ENCODE results near the gene IFFO2. TPM values are rescaled to one million over a fixed set of nuclear protein-coding genes. Genes with fewer than 3 reads are reported as not detected.

The IFFO2 gene
- total and polyA plus RNA-seq, 4 donors = 3.9 to 34.7 (median 13.5) TPM

DNA sequence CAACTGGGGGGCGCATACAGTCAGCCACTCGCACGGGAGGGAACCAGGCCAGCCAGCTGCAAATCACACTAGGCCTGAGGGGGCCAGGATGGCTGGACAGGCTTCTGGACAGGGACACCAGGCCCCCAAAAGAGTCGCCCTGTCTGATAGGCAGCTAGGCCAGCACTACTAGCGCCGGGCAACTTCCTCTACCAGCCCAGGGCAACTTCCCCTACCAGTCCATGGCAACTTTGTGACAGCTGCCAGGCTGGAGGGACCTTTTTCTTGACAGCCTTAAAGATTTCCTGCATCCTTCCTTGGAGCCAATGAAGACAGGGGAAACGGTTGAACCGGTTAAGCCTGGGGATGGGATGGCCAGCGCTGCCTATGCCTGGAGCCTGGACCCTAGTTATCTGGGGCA lies 5.1 kb downstream of the IFFO2 start:
- Histone ChIP-seq H3K4me3 (ENCODE audit: low read length in 2 of 2) (no peak overlapping the region), H3K36me3 (ENCODE audit: control insufficient read depth in 1 of 2, insufficient read depth in 2 of 2, low read length in 1 of 2) (no peaks in the 10 kb centered on the region), H3K27me3 (ENCODE audit: control insufficient read depth in 1 of 2, insufficient read depth in 2 of 2, low read length in 1 of 2) (no peaks in the 10 kb centered on the region), H3K27ac (ENCODE audit: low read depth in 1 of 2, low read length in 2 of 2) (peak overlapping the region; percentile 45 to 97), H3K9me3 (ENCODE audit: control insufficient read depth, low read length) (no peaks in the 10 kb centered on the region), H3K4me1 (ENCODE audit: control insufficient read depth in 1 of 2, insufficient read depth in 2 of 2, low read length in 2 of 2) (peaks cover 0 to 2% of the 10 kb centered on the region in 2 donors)
- intact Hi-C loops (cut with DNase I) = loop anchor here in 1 of 2 donors (5.0 kb wide), 1 partner anchor 44 kb away; no protein-coding TSS in a partner anchor
- ATAC-seq (ENCODE audit: low FRiP score) = no peak
- 41 to 43% methylated on average over 9 of the region's 9 CpGs for WGBS, 2 donors
- DNase-seq = no peak

DNA sequence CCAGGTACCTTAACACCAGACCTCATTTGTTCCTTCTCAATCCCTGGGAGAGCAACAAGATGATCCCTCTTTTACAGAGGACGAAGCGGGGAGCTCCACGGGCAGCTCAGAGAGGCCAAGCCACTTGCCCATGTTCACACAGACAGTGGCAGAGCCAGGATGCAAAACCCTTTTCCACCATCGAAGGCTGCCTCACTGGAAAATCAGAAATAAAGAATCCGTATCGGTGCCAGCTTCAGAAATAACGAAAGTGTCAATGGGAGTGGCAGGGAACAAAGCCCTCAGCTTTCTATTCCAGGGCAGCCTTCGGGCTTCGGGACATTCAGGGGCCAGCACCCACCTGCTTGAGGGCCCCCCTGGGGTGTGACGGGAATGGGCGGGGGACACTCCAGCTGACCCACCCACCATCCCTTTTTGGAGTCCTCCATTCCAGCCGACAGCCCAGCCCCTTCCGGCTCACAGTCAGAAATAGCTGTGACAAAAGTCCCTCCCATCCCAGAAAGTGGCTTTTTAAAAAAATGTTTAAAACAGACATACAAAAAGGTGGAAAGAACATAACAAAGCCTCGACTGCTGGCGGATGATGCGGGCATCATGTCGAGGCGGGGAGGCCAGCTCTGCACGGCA lies 6.0 kb downstream of the IFFO2 start:
- Histone ChIP-seq H3K4me3 (ENCODE audit: low read length in 2 of 2) (peak overlapping the region; percentile 3 to 8), H3K9me3 (ENCODE audit: control insufficient read depth, low read length) (no peaks in the 10 kb centered on the region), H3K27ac (ENCODE audit: low read depth in 1 of 2, low read length in 2 of 2) (peak overlapping the region; percentile 51 to 97), H3K36me3 (ENCODE audit: control insufficient read depth in 1 of 2, insufficient read depth in 2 of 2, low read length in 1 of 2) (no peaks in the 10 kb centered on the region), H3K4me1 (ENCODE audit: control insufficient read depth in 1 of 2, insufficient read depth in 2 of 2, low read length in 2 of 2) (peaks cover 0 to 2% of the 10 kb centered on the region in 2 donors), H3K27me3 (ENCODE audit: control insufficient read depth in 1 of 2, insufficient read depth in 2 of 2, low read length in 1 of 2) (no peaks in the 10 kb centered on the region)
- WGBS, 2 donors = 3 to 5% methylated on average over 19 of the region's 19 CpGs
- DNase-seq (peak; percentile 86 to 92), ATAC-seq (ENCODE audit: low FRiP score) (peak; percentile 77)
- intact Hi-C loops (cut with DNase I) = loop anchor here (1.0 to 5.0 kb wide), 2 partner anchors 24 to 43 kb away; no protein-coding TSS in a partner anchor

DNA sequence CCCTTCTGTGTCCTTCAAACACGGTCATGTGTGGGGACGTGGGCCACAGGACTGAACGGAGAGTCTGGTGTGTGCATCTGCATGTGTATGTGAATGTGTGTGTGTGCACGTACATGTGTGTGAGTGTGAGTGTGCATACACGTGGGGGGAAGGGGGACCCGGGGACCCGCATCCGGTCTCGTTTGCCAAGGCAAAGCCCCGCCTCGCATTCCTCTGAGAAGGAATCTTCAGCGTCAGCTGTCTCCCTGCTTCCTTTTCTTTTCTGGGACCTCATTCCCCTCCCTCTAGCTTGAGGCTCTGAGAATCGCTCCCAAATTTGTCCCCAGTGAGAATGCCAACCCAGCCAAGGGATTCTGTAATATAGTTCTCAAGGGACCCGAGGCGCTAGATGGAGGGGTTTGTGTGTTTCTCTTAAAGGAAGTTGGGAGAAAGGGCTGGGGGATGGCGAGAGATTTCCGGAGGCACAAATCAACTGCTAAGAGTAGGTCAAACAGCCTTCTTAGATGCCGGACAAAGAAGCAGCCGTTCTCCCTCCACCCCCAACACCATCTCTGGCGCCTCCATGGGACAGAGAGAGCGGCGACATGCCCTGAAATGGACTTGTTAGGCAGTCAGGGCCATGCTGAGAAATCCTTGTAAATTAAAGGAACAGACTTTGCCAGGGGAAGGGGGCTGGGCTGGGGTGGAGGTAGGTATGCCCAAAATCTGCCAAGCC lies 6.6 kb downstream of the IFFO2 start:
- peak in 1 of 2 donors; percentile 70 for DNase-seq
- intact Hi-C loops (cut with DNase I) = loop anchor here (1.0 to 5.0 kb wide), 3 partner anchors 23 to 43 kb away; no protein-coding TSS in a partner anchor
- peaks cover 0 to 4% of the 10 kb centered on the region in 2 donors for H3K4me1 ChIP-seq (ENCODE audit: control insufficient read depth in 1 of 2, insufficient read depth in 2 of 2, low read length in 2 of 2)
- H3K27ac ChIP-seq (ENCODE audit: low read depth in 1 of 2, low read length in 2 of 2) = peak overlapping the region; percentile 67 to 97
- peak overlapping the region; percentile 3 to 8 for H3K4me3 ChIP-seq (ENCODE audit: low read length in 2 of 2)
- WGBS, 2 donors = 2 to 3% methylated on average over 22 of the region's 22 CpGs
- peak; percentile 65 for ATAC-seq (ENCODE audit: low FRiP score)
- H3K36me3 ChIP-seq (ENCODE audit: control insufficient read depth in 1 of 2, insufficient read depth in 2 of 2, low read length in 1 of 2) = no peaks in the 10 kb centered on the region
- H3K9me3 ChIP-seq (ENCODE audit: control insufficient read depth, low read length) = no peaks in the 10 kb centered on the region
- no peaks in the 10 kb centered on the region for H3K27me3 ChIP-seq (ENCODE audit: control insufficient read depth in 1 of 2, insufficient read depth in 2 of 2, low read length in 1 of 2)

DNA sequence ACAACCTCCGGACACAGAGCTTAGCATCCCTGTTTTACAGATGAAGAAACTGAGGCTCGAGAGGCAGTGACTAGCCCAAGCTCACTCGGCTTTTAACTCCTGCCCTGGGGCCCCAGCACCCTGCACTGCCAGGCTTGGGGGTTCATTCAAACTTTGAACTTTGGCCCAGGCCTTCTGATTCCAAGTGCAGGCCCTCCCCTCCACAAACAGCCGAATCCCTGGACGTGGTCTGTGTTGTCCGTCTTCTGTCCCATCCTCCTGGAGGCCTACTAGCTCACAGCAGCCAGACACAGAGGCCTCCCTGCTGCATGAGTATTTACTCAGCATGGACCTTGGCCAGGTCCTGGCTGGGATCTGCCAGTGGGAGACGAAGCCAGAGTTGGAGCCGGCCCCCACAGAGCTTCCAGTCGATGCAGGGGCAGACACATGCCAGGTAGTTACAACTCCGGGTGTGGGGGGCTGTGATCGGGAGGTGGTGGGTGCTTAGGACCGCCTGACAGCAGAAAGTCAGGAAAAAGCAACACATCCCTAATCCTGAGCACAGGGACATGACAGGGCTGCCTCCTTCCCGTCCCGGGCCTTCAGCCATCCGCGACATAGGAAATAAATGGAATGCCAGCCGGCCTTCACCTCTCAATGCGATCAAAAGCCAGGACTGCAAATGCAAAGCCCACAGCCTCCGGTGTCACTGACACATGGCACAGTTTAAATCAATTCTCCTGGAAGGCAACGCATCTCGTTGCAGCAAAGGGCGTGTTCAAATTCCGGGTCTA lies 7.4 kb downstream of the IFFO2 start:
- 20% methylated on average over 23 of the region's 23 CpGs for WGBS, 2 donors
- H3K27ac ChIP-seq (ENCODE audit: low read depth in 1 of 2, low read length in 2 of 2) = peak overlapping the region; percentile 67 to 97
- peaks cover 0 to 8% of the 10 kb centered on the region in 2 donors for H3K4me1 ChIP-seq (ENCODE audit: control insufficient read depth in 1 of 2, insufficient read depth in 2 of 2, low read length in 2 of 2)
- no peaks in the 10 kb centered on the region for H3K9me3 ChIP-seq (ENCODE audit: control insufficient read depth, low read length)
- ATAC-seq (ENCODE audit: low FRiP score) (peak; percentile 53), DNase-seq (peak; percentile 83 to 88)
- H3K27me3 ChIP-seq (ENCODE audit: control insufficient read depth in 1 of 2, insufficient read depth in 2 of 2, low read length in 1 of 2) = no peaks in the 10 kb centered on the region
- no peak overlapping the region for H3K4me3 ChIP-seq (ENCODE audit: low read length in 2 of 2)
- H3K36me3 ChIP-seq (ENCODE audit: control insufficient read depth in 1 of 2, insufficient read depth in 2 of 2, low read length in 1 of 2) = no peaks in the 10 kb centered on the region
- intact Hi-C loops (cut with DNase I) = loop anchor here in 1 of 2 donors (2.0 kb wide), 1 partner anchor 22 kb away; no protein-coding TSS in a partner anchor

DNA sequence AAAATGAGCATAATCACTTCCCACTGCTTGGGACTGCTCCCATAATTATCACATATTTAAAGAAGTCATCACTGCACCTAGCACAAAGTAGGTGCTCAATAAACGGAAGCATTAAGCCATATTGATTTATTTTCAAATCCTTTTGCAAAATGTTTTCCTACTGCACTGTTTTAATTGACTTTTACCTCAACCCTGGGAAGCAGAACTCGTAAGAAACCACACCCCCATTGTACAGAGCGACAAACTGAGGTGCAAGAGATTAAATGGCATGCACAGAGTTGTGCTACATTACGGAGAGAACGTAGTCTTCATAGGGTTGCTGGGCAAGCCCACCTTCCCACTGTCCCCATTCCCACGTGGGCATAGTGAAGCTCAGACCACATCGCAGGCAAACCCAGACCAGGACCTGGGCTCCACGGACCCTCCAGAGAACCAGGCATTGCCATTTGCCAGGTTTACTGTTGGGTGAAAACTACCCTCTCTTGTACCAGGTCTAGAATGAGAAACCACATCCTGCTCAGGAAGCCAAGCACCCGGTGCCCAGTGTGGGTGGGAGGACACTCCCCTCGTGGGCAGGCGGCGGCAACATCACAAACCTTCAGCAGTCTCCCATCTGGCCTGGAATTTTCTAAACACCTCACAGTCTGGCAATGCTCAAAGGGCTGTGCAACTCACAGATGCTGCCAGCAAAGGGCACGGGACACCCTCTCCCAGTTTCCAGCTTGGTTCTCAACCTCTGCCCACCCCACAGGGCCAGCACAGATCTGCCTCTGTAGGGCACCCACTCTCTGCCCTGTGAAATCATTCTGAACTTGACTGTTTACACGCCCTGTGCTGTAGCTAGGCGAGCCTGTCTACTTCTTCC lies 8.2 kb downstream of the IFFO2 start:
- ATAC-seq (ENCODE audit: low FRiP score) = peak; percentile 23
- DNase-seq = peak; percentile 80 to 82
- WGBS, 2 donors = 38 to 41% methylated on average over 15 of the region's 15 CpGs
- H3K4me3 ChIP-seq (ENCODE audit: low read length in 2 of 2) = no peak overlapping the region
- no peaks in the 10 kb centered on the region for H3K27me3 ChIP-seq (ENCODE audit: control insufficient read depth in 1 of 2, insufficient read depth in 2 of 2, low read length in 1 of 2)
- no peaks in the 10 kb centered on the region for H3K36me3 ChIP-seq (ENCODE audit: control insufficient read depth in 1 of 2, insufficient read depth in 2 of 2, low read length in 1 of 2)
- H3K27ac ChIP-seq (ENCODE audit: low read depth in 1 of 2, low read length in 2 of 2) = peak overlapping the region; percentile 67 to 97
- peaks cover 0 to 8% of the 10 kb centered on the region in 2 donors for H3K4me1 ChIP-seq (ENCODE audit: control insufficient read depth in 1 of 2, insufficient read depth in 2 of 2, low read length in 2 of 2)
- no peaks in the 10 kb centered on the region for H3K9me3 ChIP-seq (ENCODE audit: control insufficient read depth, low read length)
- intact Hi-C loops (cut with DNase I) = loop anchor here in 1 of 2 donors (2.0 kb wide), 1 partner anchor 21 kb away; no protein-coding TSS in a partner anchor

DNA sequence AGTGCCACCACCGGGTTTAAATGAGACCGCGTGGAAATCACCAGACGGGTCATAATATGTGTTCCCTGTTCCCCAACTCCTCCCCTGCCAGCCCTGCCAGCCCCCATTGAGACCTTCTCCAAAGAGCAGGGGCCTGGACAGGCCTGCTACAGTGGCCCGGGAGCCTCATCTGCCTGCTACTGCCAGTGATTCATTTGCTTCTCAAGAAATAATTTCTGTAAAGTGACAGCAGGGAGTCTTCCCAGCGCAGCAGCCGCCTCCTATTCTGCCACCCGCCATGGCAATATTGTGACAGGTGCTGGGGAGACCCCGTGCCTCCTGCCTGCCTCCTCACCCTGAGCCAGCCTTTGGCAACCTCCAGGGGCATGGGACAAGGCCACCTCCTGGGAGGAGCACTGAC lies 8.9 kb downstream of the IFFO2 start:
- Histone ChIP-seq H3K36me3 (ENCODE audit: control insufficient read depth in 1 of 2, insufficient read depth in 2 of 2, low read length in 1 of 2) (no peaks in the 10 kb centered on the region), H3K4me3 (ENCODE audit: low read length in 2 of 2) (no peak overlapping the region), H3K4me1 (ENCODE audit: control insufficient read depth in 1 of 2, insufficient read depth in 2 of 2, low read length in 2 of 2) (peaks cover 0 to 8% of the 10 kb centered on the region in 2 donors), H3K27ac (ENCODE audit: low read depth in 1 of 2, low read length in 2 of 2) (peak overlapping the region in 1 of 2 donors; percentile 35), H3K27me3 (ENCODE audit: control insufficient read depth in 1 of 2, insufficient read depth in 2 of 2, low read length in 1 of 2) (no peaks in the 10 kb centered on the region), H3K9me3 (ENCODE audit: control insufficient read depth, low read length) (no peaks in the 10 kb centered on the region)
- intact Hi-C loops (cut with DNase I) = no loop called here
- 77 to 80% methylated on average over 9 of the region's 9 CpGs for WGBS, 2 donors
- ATAC-seq (ENCODE audit: low FRiP score) = no peak
- no peak for DNase-seq

DNA sequence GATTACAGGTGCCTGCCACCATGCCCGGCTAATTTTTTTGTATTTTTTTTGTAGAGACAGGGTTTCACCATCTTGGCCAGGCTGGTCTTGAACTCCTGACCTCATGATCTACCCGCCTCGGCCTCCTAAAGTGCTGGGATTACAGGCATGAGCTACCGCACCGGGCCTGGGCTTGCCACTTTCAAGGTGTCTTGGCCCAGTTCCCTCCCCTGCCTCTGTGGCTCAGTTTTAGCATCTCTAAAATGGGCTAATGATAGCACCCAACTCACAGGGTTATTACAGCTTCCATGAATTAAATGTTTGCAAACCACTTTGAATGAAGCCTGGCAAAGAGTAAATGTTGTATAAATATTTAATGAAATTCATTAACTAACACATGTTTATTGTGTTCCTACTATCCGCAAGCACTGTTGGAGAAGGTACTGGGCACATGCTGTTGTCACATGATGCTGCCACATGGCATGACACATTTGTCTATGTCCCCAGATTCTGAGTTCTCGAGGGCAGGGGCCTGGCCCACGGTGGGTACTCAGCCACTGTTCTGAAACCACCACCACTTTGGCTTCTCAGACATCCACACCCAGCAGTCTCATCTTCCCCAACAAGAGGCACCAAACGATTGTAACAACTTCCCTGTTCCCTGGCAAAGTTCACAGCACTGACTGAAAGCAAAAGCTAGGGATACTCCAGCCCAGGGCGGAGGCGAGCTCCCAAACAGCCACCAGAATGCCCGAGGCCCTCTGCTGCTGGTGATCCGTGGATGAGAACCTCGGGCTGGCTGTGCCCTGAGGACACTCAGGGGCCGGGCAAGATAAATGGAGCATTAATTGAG lies 9.7 kb downstream of the IFFO2 start:
- Histone ChIP-seq H3K4me1 (ENCODE audit: control insufficient read depth in 1 of 2, insufficient read depth in 2 of 2, low read length in 2 of 2) (peaks cover 0 to 8% of the 10 kb centered on the region in 2 donors), H3K9me3 (ENCODE audit: control insufficient read depth, low read length) (no peaks in the 10 kb centered on the region), H3K4me3 (ENCODE audit: low read length in 2 of 2) (no peak overlapping the region), H3K27ac (ENCODE audit: low read depth in 1 of 2, low read length in 2 of 2) (no peak overlapping the region), H3K36me3 (ENCODE audit: control insufficient read depth in 1 of 2, insufficient read depth in 2 of 2, low read length in 1 of 2) (no peaks in the 10 kb centered on the region), H3K27me3 (ENCODE audit: control insufficient read depth in 1 of 2, insufficient read depth in 2 of 2, low read length in 1 of 2) (no peaks in the 10 kb centered on the region)
- intact Hi-C loops (cut with DNase I) = no loop called here
- ATAC-seq (ENCODE audit: low FRiP score) (no peak), DNase-seq (no peak)
- 67 to 74% methylated on average over 15 of the region's 15 CpGs for WGBS, 2 donors
